ENCODE results near the gene DMAC2.
"Not testable (repeated sequence)": the region's sequence is repeated elsewhere in the genome, so short reads cannot be mapped to it uniquely, and the experiment has no call there.

The DMAC2 gene

GRCh38 chr19:41421973-41422372 lies 17.7 kb downstream of the DMAC2 start:
- DNase-seq, result no peak

- no peak for DNase-seq
These were observed 18.4 kb downstream of the DMAC2 start for GRCh38 chr19:41421314-41421713.

GRCh38 chr19:41420101-41420880 lies 19.4 kb downstream of the DMAC2 start:
- no peak for DNase-seq

GRCh38 chr19:41416194-41416674 lies 23.5 kb downstream of the DMAC2 start:
- DNase-seq, result no peak

- DNase-seq, result no peak
These were observed 24.5 kb downstream of the DMAC2 start for GRCh38 chr19:41415154-41415571.

GRCh38 chr19:41414461-41414860 lies 25.3 kb downstream of the DMAC2 start:
- DNase-seq, result no peak

GRCh38 chr19:41413947-41414346 lies 25.8 kb downstream of the DMAC2 start:
- DNase-seq, result no peak

GRCh38 chr19:41412953-41413352 lies 26.8 kb downstream of the DMAC2 start:
- no peak for DNase-seq

GRCh38 chr19:41411968-41412265 lies 27.8 kb downstream of the DMAC2 start:
- no peak for DNase-seq

GRCh38 chr19:41411100-41411967 lies 28.4 kb downstream of the DMAC2 start:
- DNase-seq, result no peak

- DNase-seq, result no peak
These were observed 29.2 kb downstream of the DMAC2 start for GRCh38 chr19:41410336-41411054.

GRCh38 chr19:41409288-41409687 lies 30.4 kb downstream of the DMAC2 start:
- no peak for DNase-seq

GRCh38 chr19:41408846-41409245 lies 30.9 kb downstream of the DMAC2 start:
- not testable (repeated sequence) for DNase-seq

- DNase-seq, result no peak
These were observed 31.5 kb downstream of the DMAC2 start for GRCh38 chr19:41408256-41408655.

GRCh38 chr19:41407271-41407670 lies 32.4 kb downstream of the DMAC2 start:
- DNase-seq, result no peak

GRCh38 chr19:41405776-41406175 lies 33.9 kb downstream of the DMAC2 start:
- no peak for DNase-seq

GRCh38 chr19:41403181-41403970 lies 36.3 kb downstream of the DMAC2 start:
- DNase-seq, result no peak

- DNase-seq, result no peak
These were observed 37.7 kb downstream of the DMAC2 start for GRCh38 chr19:41402010-41402409.

GRCh38 chr19:41401483-41401882 lies 38.2 kb downstream of the DMAC2 start:
- DNase-seq, result no peak

GRCh38 chr19:41399525-41399924 lies 40.2 kb downstream of the DMAC2 start:
- DNase-seq, result no peak

GRCh38 chr19:41399091-41399490 lies 40.6 kb downstream of the DMAC2 start:
- no peak for DNase-seq

GRCh38 chr19:41398598-41398997 lies 41.1 kb downstream of the DMAC2 start:
- DNase-seq, result no peak

- DNase-seq, result no peak
These were observed 41.7 kb downstream of the DMAC2 start for GRCh38 chr19:41398050-41398418.
